ENCODE measurements around the gene ARFGEF3.

The ARFGEF3 gene

GRCh38 chr6:138277835-138278234 is 116.1 kb downstream of the ARFGEF3 start:
- TF ChIP-seq CTCF (conservative IDR thresholded peaks at IDR 0.05), result no peak
- H3K27ac ChIP-seq, result peak overlapping the region; percentile 64; the same call in 1 of the 2 replicates

GRCh38 chr6:138278326-138278725 is 116.6 kb downstream of the ARFGEF3 start:
- H3K27ac ChIP-seq, result peak overlapping the region; percentile 64; the same call in 1 of the 2 replicates
- TF ChIP-seq CTCF (conservative IDR thresholded peaks at IDR 0.05), result peak; percentile 50

GRCh38 chr6:138285800-138286199 is 124.1 kb downstream of the ARFGEF3 start:
- peak; percentile 36; the same call in 1 of the 2 replicates for TF ChIP-seq CTCF (conservative IDR thresholded peaks at IDR 0.05)
- peak overlapping the region; percentile 25 for H3K27ac ChIP-seq

GRCh38 chr6:138286698-138287097 is 125.0 kb downstream of the ARFGEF3 start:
- no peak for TF ChIP-seq CTCF (conservative IDR thresholded peaks at IDR 0.05)
- peak overlapping the region; percentile 25; the same call in 1 of the 2 replicates for H3K27ac ChIP-seq

GRCh38 chr6:138287144-138287955 is 125.6 kb downstream of the ARFGEF3 start:
- peak overlapping the region; percentile 25; the same call in 1 of the 2 replicates for H3K27ac ChIP-seq
- peak; percentile 84 for TF ChIP-seq CTCF (conservative IDR thresholded peaks at IDR 0.05)

- peak overlapping the region; percentile 28; the same call in 1 of the 2 replicates for H3K27ac ChIP-seq
Measured at GRCh38 chr6:138288428-138289085, 126.8 kb downstream of the ARFGEF3 start.

- peak; percentile 69 for TF ChIP-seq CTCF (conservative IDR thresholded peaks at IDR 0.05)
- H3K27ac ChIP-seq, result peak overlapping the region; percentile 28; the same call in 1 of the 2 replicates
Measured at GRCh38 chr6:138289739-138290138, 128.0 kb downstream of the ARFGEF3 start.

Measured in VCaP (cell line).